T-helper 9 cell (primary cell): Measurements from ENCODE around the gene MEF2B.

Source experiments
- DNase-seq: peaks from one replicate; pipeline ENCODE4 v3.0.0-alpha.2; 2020

The MEF2B gene

GRCh38 chr19:19096641-19097627 lies 73.1 kb downstream of the MEF2B start:
- no peak for DNase-seq

- no peak for DNase-seq
These were observed 74.4 kb downstream of the MEF2B start for GRCh38 chr19:19095691-19096090.
